IMR-90 (cell line): ENCODE results near the gene SGPL1. TPM values are rescaled to one million over a fixed set of nuclear protein-coding genes. Genes with fewer than 3 reads are reported as not detected.

ENCODE experiments used
- ATAC-seq: fragments of 200-7000 bp; cut with Tn5 transposase; 2 replicates; pipeline ENCODE4 v1.9.1; 2020; ENCODE audit warnings: low read depth, mild to moderate bottlenecking, moderate library complexity
- BruUV-seq: library from RNA; stranded (reverse); fragments of 400-500 nt; replicated peaks from 2 replicates; lab custom pipeline; 2021; lab: Mats Ljungman, UMichigan
- CTCF ChIA-PET: fragments of 300-600 bp; formaldehyde crosslinking; extraction: SDS; loops from one replicate; lab custom pipeline; 2021; ENCODE audit warnings: antibody characterized with exemption; lab: Yijun Ruan, JAX
- POLR2A ChIA-PET: fragments of 300-600 bp; sonication (Branson Sonifier 250); formaldehyde crosslinking; loops from one replicate; lab custom pipeline; 2022; ENCODE audit warnings: antibody characterized with exemption; ENCODE audit not compliant: unreplicated experiment; lab: Charles Lee
- DNase-seq: peaks from one replicate; pipeline ENCODE4 v3.0.0; 2013
- H2AFZ ChIP-seq: replicated peaks from 2 replicates; pipeline ENCODE3; 2013; ENCODE audit warnings: low read length, mild to moderate bottlenecking; ENCODE audit not compliant: poor library complexity
- H2AK5ac ChIP-seq: 2 replicates; pipeline ENCODE4 v1.6.1; 2013; ENCODE audit warnings: low read depth, low read length, inconsistent platforms
- H2AK9ac ChIP-seq: replicated peaks from 2 replicates; pipeline ENCODE3; 2013; ENCODE audit warnings: mild to moderate bottlenecking, low read depth, low read length, moderate library complexity; ENCODE audit not compliant: poor library complexity
- H2BK120ac ChIP-seq: 2 replicates; pipeline ENCODE4 v1.6.1; 2013; ENCODE audit warnings: low read depth, low read length, inconsistent platforms
- H2BK15ac ChIP-seq: 3 replicates; pipeline ENCODE4 v1.6.1; 2013; ENCODE audit warnings: low read depth, low read length, inconsistent platforms
- H2BK20ac ChIP-seq: 2 replicates; pipeline ENCODE4 v1.6.1; 2013; ENCODE audit warnings: low read depth, mild to moderate bottlenecking, inconsistent platforms, low read length, moderate library complexity
- H2BK5ac ChIP-seq: 2 replicates; pipeline ENCODE4 v1.6.1; 2013; ENCODE audit warnings: mild to moderate bottlenecking, low read depth, low read length, inconsistent platforms; ENCODE audit not compliant: poor library complexity, severe bottlenecking
- H3K14ac ChIP-seq: replicated peaks from 2 replicates; pipeline ENCODE4 v1.6.1; 2013; ENCODE audit warnings: low read depth, low read length, inconsistent platforms
- H3K18ac ChIP-seq: 2 replicates; pipeline ENCODE4 v1.6.1; 2013; ENCODE audit warnings: low read depth, low read length, control low read depth
- H3K23ac ChIP-seq: 2 replicates; pipeline ENCODE4 v1.6.1; 2013; ENCODE audit warnings: low read depth, low read length, inconsistent platforms
- H3K27ac ChIP-seq: 2 replicates; pipeline ENCODE4 v1.5.1; 2013; ENCODE audit warnings: mild to moderate bottlenecking, control low read depth, low read length; ENCODE audit not compliant: insufficient read depth
- H3K27me3 ChIP-seq: 2 replicates; pipeline ENCODE4 v1.6.1; 2013; ENCODE audit warnings: low read length; ENCODE audit not compliant: control insufficient read depth, insufficient read depth
- H3K36me3 ChIP-seq: 2 replicates; pipeline ENCODE4 v1.6.1; 2013; ENCODE audit warnings: low read length, mixed read lengths; ENCODE audit not compliant: control insufficient read depth, insufficient read depth
- H3K4ac ChIP-seq: 2 replicates; pipeline ENCODE4 v1.6.1; 2013; ENCODE audit warnings: low read depth, low read length, inconsistent platforms
- H3K4me1 ChIP-seq: 2 replicates; pipeline ENCODE4 v1.6.1; 2013; ENCODE audit warnings: low read length, mixed read lengths; ENCODE audit not compliant: control insufficient read depth, insufficient read depth
- H3K4me2 ChIP-seq: 2 replicates; pipeline ENCODE4 v1.6.1; 2013; ENCODE audit warnings: low read depth, mild to moderate bottlenecking, control low read depth, low read length, moderate library complexity
- H3K4me3 ChIP-seq: 2 replicates; pipeline ENCODE4 v1.5.1; 2013; ENCODE audit warnings: low read depth, mild to moderate bottlenecking, control low read depth, low read length, moderate library complexity; ENCODE audit not compliant: insufficient read depth
- H3K56ac ChIP-seq: 2 replicates; pipeline ENCODE4 v1.6.1; 2013; ENCODE audit warnings: low read length, inconsistent platforms; ENCODE audit not compliant: insufficient read depth; ENCODE audit errors: extremely low read depth
- H3K79me1 ChIP-seq, 2 experiments: 2 replicates each; pipeline ENCODE4 v1.6.1; 2013; ENCODE audit warnings: low read length in 2 of 2, inconsistent platforms in 1 of 2, low read depth in 1 of 2
- H3K9ac ChIP-seq: 2 replicates; pipeline ENCODE4 v1.6.1; 2013; ENCODE audit warnings: low read depth, low read length, control low read depth
- H3K9me1 ChIP-seq: 2 replicates; pipeline ENCODE4 v1.6.1; 2013; ENCODE audit warnings: low read length, inconsistent platforms; ENCODE audit not compliant: insufficient read depth
- H3K9me3 ChIP-seq: 2 replicates; pipeline ENCODE4 v1.6.1; 2013; ENCODE audit warnings: low read length; ENCODE audit not compliant: control insufficient read depth, insufficient read depth
- H4K20me1 ChIP-seq: 2 replicates; pipeline ENCODE4 v1.6.1; 2013; ENCODE audit warnings: low read length, inconsistent platforms; ENCODE audit not compliant: insufficient read depth
- H4K5ac ChIP-seq: 2 replicates; pipeline ENCODE4 v1.6.1; 2013; ENCODE audit warnings: mild to moderate bottlenecking, low read depth, low read length, control low read depth
- H4K8ac ChIP-seq, 2 experiments: 2 replicates each; pipeline ENCODE4 v1.6.1; 2013; ENCODE audit warnings: low read depth in 2 of 2, low read length in 2 of 2, control low read depth in 1 of 2, inconsistent platforms in 1 of 2
- H4K91ac ChIP-seq: 2 replicates; pipeline ENCODE4 v1.6.1; 2013; ENCODE audit warnings: low read depth, low read length, inconsistent platforms; ENCODE audit not compliant: insufficient read depth
- BHLHE40 ChIP-seq: fragments of 150-350 bp; IDR thresholded peaks from 2 replicates; pipeline ENCODE4 v1.6.1; 2016; ENCODE audit warnings: mild to moderate bottlenecking, low read depth, low read length
- NFE2L2 ChIP-seq: fragments of 150-350 bp; IDR thresholded peaks from 2 replicates; pipeline ENCODE4 v1.6.1; 2016; ENCODE audit warnings: low read depth, mild to moderate bottlenecking, low read length
- WGBS, 2 experiments: methylation state at CpG; one replicate each; pipeline versions ENCODE4 v1.1.5 to v1.1.7; 2013; ENCODE audit warnings: missing lambda C conversion rate in 2 of 2; ENCODE audit not compliant: insufficient read length in 1 of 2; ENCODE audit errors: extremely low coverage in 2 of 2; 5-methylcytosine and 5-hydroxymethylcytosine counted together
- dilution Hi-C: fragments of 300-500 bp; cut with HindIII; formaldehyde crosslinking; loops from one replicate; pipeline ENCODE4 v1.14.3; 2018; ENCODE audit warnings: low sequenced_read_pairs; ENCODE audit not compliant: unreplicated experiment
- in situ Hi-C: fragments of 300-500 bp; cut with MboI; formaldehyde crosslinking; loops from 3 replicates; pipeline ENCODE4 v1.14.3; 2019; ENCODE audit warnings: low sequenced_read_pairs, inconsistent platforms, mixed read lengths
- intact Hi-C: fragments of 100-400 bp; cut with micrococcal nuclease; formaldehyde crosslinking; loops from 2 replicates; pipeline ENCODE4 v1.10.0; 2022
- polyA plus RNA-seq, 3 experiments: library from polyadenylated mRNA; depleted of rRNA; stranded (reverse); fragments of >200 nt; gene quantifications; 2 replicates each; pipeline ENCODE4 v1.2.3, GENCODE V29; 2012; ENCODE audit warnings: low replicate concordance in 1 of 3
- total RNA-seq: library from RNA; depleted of rRNA; stranded (reverse); fragments of >200 nt; gene quantifications from 2 replicates; pipeline ENCODE4 v1.2.3, GENCODE V29; 2012

Gene SGPL1
- total and polyA plus RNA-seq, 2 of the 4 experiments (the other 2 are of a cell fraction): 12.2 to 26.7 TPM

DNA sequence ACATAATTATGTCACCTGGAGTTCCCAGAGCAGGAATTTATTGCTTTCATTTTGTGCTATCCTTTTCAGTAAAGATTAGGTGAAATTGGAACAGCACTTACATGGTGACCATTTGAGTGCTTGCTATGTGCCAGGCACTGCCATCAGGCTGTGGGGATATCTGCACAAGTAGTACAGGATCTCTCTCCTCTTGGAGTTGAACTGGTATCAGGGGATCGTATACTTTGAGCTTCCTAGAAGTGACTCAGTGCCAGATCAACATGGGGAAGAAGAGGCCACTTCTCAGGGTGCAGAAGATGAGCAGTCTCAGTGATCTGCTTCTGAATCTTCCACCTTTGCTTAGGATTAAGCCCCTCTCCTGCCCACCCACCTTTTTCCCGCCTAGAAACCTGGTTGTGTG is 29.5 kb downstream of the SGPL1 start:
- ATAC-seq: no peak
- BruUV-seq: no TSS peak
- Histone ChIP-seq H3K4ac (0 out of 2 replicates have a peak overlapping the region, but pooled peaks have one; percentile 15), H2AFZ (no peak overlapping the region), H3K27ac (no peak overlapping the region), H4K5ac (peak overlapping the region; percentile 69; the same call in 1 of the 2 replicates), H3K36me3 (peaks cover 5% of the 10 kb centered on the region), H3K4me3 (no peak overlapping the region), H3K27me3 (no peaks in the 10 kb centered on the region), H3K9ac (no peak overlapping the region), H3K18ac (peak overlapping the region; percentile 76; the same call in 1 of the 2 replicates), H2AK9ac (no peak overlapping the region), H3K14ac (0 out of 2 replicates have a peak overlapping the region, but pooled peaks have one; percentile 14), H3K9me1 (peaks cover 1% of the 10 kb centered on the region; the same call in 1 of the 2 replicates), H3K9me3 (no peaks in the 10 kb centered on the region), H2BK20ac (no peak overlapping the region), H3K23ac (no peak overlapping the region), H4K20me1 (no peaks in the 10 kb centered on the region; the same call in 1 of the 2 replicates), H3K4me2 (peak overlapping the region; percentile 86; the same call in 1 of the 2 replicates), H3K4me1 (peaks cover 16% of the 10 kb centered on the region), H3K56ac (no peak overlapping the region), H2BK5ac (no peak overlapping the region), H4K91ac (no peak overlapping the region), H2BK15ac (no peak overlapping the region), H3K79me1 (peaks cover 27 to 52% of the 10 kb centered on the region in 2 experiments), H2BK120ac (no peak overlapping the region), H2AK5ac (no peak overlapping the region), H4K8ac (peak overlapping the region in 1 of 2 experiments; percentile 30; a peak in 1 of 4 replicates)
- dilution Hi-C loops: no loop called here
- ChIA-PET CTCF (interaction anchor here (0.7 kb wide), 1 partner anchor 12 kb away, joined by 4 read pairs; no protein-coding TSS in a partner anchor), POLR2A (no interaction called here)
- no peak for DNase-seq
- TF ChIP-seq NFE2L2: no peak
- TF ChIP-seq BHLHE40: no peak
- in situ Hi-C loops: no loop called here
- intact Hi-C loops: no loop called here
- no CpG with 5 or more reads among the region's 2 CpGs for WGBS, 2 experiments
